Cardiac fibroblast (primary cell): ENCODE results near the gene PGLYRP4.

Experiments
- DNase-seq, 2 donors: peaks; one replicate each; pipeline versions ENCODE4 v3.0.0 to v3.0.0-alpha.2; 2010; ENCODE audit warnings: low read depth in 2 of 2
- H3K4me3 ChIP-seq, 2 donors: replicated peaks in 1 of 2; 1 replicate in 1 of 2; 2 replicates in 1 of 2; pipeline ENCODE4 v1.5.1; 2011; ENCODE audit warnings: low read depth in 2 of 2, low read length in 2 of 2, mild to moderate bottlenecking in 2 of 2, moderate library complexity in 1 of 2
- CTCF ChIP-seq: IDR thresholded peaks from one replicate; pipeline ENCODE4 v1.5.1; 2011; ENCODE audit warnings: low read depth, mild to moderate bottlenecking, low read length, inconsistent platforms

The PGLYRP4 gene

DNA sequence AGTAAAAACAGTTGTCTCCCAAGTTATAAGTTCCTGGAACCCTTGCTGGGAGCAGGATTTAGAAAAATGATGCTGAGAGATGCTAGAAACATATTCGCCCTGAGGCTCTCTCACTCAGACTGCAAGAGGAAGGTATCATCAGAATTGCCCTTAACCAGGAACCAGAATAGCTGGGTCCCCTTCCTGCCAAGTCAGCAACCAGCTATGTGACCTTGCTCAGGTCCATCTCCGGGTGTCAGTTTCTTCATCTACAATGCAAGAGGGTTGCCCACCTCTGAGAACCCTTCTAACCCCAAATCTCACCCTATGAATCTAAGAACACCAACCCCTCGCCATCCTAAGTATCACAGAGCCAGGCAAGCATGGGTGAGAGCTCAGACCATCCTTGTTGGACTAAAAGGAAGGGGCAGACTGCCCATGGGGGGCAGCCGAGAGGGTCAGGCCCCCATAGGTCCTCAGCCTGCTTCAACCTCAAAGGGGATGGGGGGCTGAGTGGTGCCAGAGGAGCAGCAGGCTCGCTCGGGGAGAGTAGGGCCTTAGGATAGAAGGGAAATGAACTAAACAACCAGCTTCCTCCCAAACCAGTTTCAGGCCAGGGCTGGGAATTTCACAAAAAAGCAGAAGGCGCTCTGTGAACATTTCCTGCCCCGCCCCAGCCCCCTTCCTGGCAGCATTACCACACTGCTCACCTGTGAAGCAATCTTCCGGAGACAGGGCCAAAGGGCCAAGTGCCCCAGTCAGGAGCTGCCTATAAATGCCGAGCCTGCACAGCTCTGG, 8.6 kb upstream of the PGLYRP4 start:
- no peak for DNase-seq
- TF ChIP-seq CTCF = no peak
- H3K4me3 ChIP-seq = no peak overlapping the region

GRCh38 chr1:153356392-153357075, 7.9 kb upstream of the PGLYRP4 start:
- H3K4me3 ChIP-seq = no peak overlapping the region

GRCh38 chr1:153355445-153356071, 6.9 kb upstream of the PGLYRP4 start:
- TF ChIP-seq CTCF = peak; percentile 68
- no peak overlapping the region for H3K4me3 ChIP-seq
- peak; percentile 70 to 74 for DNase-seq

More at GRCh38 chr1:153356392-153357075, 7.9 kb upstream of the PGLYRP4 start:
- no peak for TF ChIP-seq CTCF
- no peak for DNase-seq

DNA sequence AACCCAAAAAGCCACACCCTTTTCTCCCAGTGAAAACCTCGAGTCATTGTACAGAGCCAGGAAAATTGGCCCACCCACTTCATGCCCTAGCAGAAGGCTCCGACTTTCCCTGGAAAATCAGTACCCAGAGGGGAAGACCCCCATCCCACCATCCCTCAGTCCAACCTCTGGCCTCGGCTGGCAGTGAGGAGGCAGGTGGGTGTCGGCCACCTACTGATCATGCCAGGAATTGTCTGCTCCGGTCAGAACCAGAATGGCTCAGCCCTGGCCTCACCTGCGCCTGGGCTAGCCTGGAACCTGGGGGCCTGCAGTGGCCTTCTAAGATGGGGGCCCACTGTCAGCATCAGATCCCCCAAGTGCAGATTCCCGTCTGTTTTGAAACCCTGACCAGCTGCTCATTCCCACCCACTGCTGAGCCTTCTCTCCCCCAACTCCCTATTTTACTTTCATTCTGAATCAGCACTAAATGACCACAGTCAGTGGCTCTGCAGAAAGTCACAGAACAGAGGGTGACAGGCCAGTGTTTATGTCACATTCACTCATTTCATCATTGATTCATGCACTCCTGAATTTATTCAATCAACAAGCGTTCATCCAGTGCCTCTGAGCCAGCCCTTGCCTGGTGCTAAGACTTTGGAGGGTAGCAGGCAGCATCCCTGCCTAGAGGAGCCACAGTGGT, 6.0 kb upstream of the PGLYRP4 start:
- H3K4me3 ChIP-seq = no peak overlapping the region
- no peak for TF ChIP-seq CTCF
- no peak for DNase-seq

DNA sequence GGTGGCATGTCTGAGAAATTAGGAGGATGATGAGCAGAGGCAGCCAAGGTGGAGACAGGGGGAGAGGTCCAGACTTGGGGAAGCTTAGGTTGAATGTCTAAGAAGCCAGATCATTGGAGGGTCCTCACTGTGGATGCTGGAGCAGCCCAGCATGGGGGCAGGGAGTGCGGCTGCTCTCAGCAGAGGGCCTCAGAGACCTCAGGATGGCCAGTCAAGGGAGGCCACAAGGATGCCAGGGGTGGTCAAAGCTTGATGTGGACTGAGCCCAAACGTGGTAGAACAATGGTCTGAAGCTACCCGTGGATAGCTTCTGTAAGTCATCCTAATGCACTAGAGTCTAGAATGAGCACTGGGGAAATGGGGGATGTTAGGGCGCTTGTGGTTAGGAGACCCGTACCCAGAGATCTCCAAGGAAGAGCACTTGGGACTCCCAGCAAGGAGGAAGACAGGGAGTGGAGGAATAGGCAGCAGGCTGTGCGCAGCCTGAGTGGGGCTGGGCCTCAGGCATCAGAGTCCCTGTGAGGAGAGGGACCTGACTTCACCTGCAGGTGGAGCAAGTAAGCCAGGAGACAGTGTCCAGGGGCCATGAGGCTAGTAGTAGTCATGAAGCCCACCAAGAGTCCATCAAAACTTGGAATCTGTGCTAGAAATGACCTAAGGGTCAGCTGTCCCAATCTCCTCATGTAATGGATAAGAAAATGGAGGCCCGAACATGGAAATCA, 4.7 kb upstream of the PGLYRP4 start:
- peak; percentile 10 to 18 for DNase-seq
- no peak overlapping the region for H3K4me3 ChIP-seq
- TF ChIP-seq CTCF = peak; percentile 35

DNA sequence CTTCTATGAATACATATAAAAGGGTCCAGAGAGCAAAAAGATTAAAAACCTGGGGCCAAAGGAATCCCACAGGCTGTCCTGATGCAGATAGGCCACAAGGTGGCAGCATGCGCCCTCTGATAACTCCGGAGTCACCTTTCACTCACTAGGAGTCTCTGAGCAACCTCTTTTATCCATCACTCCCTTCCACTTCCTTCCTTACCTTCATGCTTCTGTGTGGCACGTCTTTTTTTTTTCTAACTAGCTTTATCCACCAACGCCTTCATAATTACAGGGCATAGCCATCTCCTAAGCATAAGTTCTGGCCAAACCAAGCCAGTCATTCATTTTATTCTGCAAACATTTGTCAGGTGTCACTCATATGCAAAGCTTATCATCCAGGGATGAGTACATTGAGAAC, 3.9 kb upstream of the PGLYRP4 start:
- H3K4me3 ChIP-seq = no peak overlapping the region
- peak; percentile 89 for TF ChIP-seq CTCF
- peak; percentile 75 to 78 for DNase-seq
